ENCODE data around the gene CFAP73.

Gene CFAP73

DNA sequence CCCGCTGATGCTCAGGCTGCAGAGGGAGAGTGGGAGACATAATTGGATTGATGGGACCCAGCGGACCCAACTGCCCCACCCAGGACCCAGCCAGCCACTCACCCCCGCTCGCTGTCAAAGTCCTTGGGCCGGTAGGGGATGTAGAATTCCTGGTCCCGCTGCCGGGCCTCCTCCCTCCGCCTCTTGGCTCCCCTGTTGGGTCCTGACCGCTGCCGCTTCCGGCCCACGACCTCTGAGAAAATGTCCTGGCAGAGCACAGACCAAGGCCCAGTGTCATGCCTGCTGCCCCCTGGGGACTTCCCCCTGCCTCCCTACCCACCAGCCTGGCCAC is 13.5 kb downstream of the CFAP73 start:
- TF ChIP-seq CTCF (IDR thresholded peaks at IDR 0.05; ENCODE audit: control insufficient read depth, insufficient read depth, low read depth, low read length, missing control alignments), result no peak
- H3K4me3 ChIP-seq (ENCODE audit: control insufficient read depth, low read depth, low read length), result no peak overlapping the region
- no peak for DNase-seq (ENCODE audit: low read depth)

GRCh38 chr12:113164014-113164413 is 14.5 kb downstream of the CFAP73 start:
- TF ChIP-seq CTCF (IDR thresholded peaks at IDR 0.05; ENCODE audit: control insufficient read depth, insufficient read depth, low read depth, low read length, missing control alignments), result no peak
- DNase-seq (ENCODE audit: low read depth), result no peak
- H3K4me3 ChIP-seq (ENCODE audit: control insufficient read depth, low read depth, low read length), result no peak overlapping the region

GRCh38 chr12:113165521-113166450 is 16.3 kb downstream of the CFAP73 start:
- no peak for TF ChIP-seq CTCF (IDR thresholded peaks at IDR 0.05; ENCODE audit: control insufficient read depth, insufficient read depth, low read depth, low read length, missing control alignments)
- no peak for DNase-seq (ENCODE audit: low read depth)
- no peak overlapping the region for H3K4me3 ChIP-seq (ENCODE audit: control insufficient read depth, low read depth, low read length)

DNA sequence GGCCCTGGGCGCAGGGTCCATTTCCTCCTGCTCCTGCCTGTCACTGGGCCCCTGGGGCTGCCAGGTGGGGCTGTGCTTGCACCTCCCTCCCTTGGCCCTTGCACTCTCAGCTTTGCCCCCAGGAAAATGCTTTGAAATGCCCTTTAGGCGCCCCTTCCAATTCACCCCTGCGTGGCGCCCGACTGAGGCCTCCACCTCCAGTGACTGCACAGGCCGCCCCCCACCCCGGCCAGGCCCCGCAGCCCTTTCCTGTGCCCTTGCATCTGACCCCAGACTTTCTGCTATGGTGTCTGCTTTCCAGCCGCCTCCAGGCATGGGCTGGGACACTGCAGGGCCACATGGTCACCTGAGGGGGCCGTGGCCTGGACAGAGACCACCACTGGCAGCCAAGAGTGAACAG is 18.3 kb downstream of the CFAP73 start:
- no peak for DNase-seq (ENCODE audit: low read depth)
- TF ChIP-seq CTCF (IDR thresholded peaks at IDR 0.05; ENCODE audit: control insufficient read depth, insufficient read depth, low read depth, low read length, missing control alignments), result no peak
- no peak overlapping the region for H3K4me3 ChIP-seq (ENCODE audit: control insufficient read depth, low read depth, low read length)

- TF ChIP-seq CTCF (IDR thresholded peaks at IDR 0.05; ENCODE audit: control insufficient read depth, insufficient read depth, low read depth, low read length, missing control alignments), result no peak
- DNase-seq (ENCODE audit: low read depth), result no peak
Observed at GRCh38 chr12:113169697-113170096, 20.2 kb downstream of the CFAP73 start.

GRCh38 chr12:113170457-113170856 is 20.9 kb downstream of the CFAP73 start:
- H3K4me3 ChIP-seq (ENCODE audit: control insufficient read depth, low read depth, low read length), result no peak overlapping the region
- TF ChIP-seq CTCF (IDR thresholded peaks at IDR 0.05; ENCODE audit: control insufficient read depth, insufficient read depth, low read depth, low read length, missing control alignments), result no peak
- DNase-seq (ENCODE audit: low read depth), result no peak

More at GRCh38 chr12:113169697-113170096, 20.2 kb downstream of the CFAP73 start:
- no peak overlapping the region for H3K4me3 ChIP-seq (ENCODE audit: control insufficient read depth, low read depth, low read length)

All from AG09309 (cell line).